Measurements from ENCODE around the gene CDH13.

DNA sequence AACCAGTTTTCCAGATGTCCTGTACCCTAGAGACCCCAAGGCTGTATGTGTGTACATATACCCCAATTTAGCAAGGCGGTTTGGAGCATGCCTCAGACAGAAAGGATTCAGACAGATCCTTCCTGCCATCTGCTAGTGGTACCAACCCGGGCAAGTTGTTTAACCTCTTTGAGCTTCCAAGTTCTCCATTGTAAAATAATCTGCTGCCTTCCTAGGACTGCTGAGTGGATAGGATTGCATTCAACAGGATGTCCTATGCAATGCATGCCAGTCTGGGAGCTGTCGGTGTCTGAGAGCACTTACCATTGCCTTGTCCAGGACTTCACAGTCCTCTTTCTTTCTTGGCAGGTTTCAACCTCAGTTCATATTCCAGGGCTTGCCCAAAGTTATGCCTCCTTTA is 1.9 kb downstream of the CDH13 start:
- TF ChIP-seq, protein P1, sequence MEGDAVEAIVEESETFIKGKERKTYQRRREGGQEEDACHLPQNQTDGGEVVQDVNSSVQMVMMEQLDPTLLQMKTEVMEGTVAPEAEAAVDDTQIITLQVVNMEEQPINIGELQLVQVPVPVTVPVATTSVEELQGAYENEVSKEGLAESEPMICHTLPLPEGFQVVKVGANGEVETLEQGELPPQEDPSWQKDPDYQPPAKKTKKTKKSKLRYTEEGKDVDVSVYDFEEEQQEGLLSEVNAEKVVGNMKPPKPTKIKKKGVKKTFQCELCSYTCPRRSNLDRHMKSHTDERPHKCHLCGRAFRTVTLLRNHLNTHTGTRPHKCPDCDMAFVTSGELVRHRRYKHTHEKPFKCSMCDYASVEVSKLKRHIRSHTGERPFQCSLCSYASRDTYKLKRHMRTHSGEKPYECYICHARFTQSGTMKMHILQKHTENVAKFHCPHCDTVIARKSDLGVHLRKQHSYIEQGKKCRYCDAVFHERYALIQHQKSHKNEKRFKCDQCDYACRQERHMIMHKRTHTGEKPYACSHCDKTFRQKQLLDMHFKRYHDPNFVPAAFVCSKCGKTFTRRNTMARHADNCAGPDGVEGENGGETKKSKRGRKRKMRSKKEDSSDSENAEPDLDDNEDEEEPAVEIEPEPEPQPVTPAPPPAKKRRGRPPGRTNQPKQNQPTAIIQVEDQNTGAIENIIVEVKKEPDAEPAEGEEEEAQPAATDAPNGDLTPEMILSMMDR (conservative IDR thresholded peaks at IDR 0.05) = no peak
- no peak for TF ChIP-seq ZFX (IDR thresholded peaks at IDR 0.05)
